Uterus (tissue), 4 donors: ENCODE data around the gene GRM8. TPM values are rescaled to one million over a fixed set of nuclear protein-coding genes. Genes with fewer than 3 reads are reported as not detected.

Experiments used
- DNase-seq, 2 donors: peaks; one replicate each; pipeline ENCODE4 v3.0.0-alpha.2; 2019 to 2020
- H3K27ac ChIP-seq, 2 donors: fragments of 200-600 bp; sonication (generic); 1 replicate in 1 of 2; 2 replicates in 1 of 2; pipeline ENCODE4 v1.5.1; 2016 to 2018
- H3K27me3 ChIP-seq, 2 donors: fragments of 200-600 bp; sonication (generic); one replicate each; pipeline ENCODE4 v1.5.1; 2018 to 2019; ENCODE audit warnings: control low read depth in 1 of 2
- H3K36me3 ChIP-seq, 2 donors: fragments of 200-600 bp; sonication (generic); one replicate each; pipeline ENCODE4 v1.5.1; 2019; ENCODE audit warnings: control low read depth in 1 of 2
- H3K4me1 ChIP-seq, 2 donors: fragments of 200-600 bp; sonication (generic); one replicate each; pipeline ENCODE4 v1.5.1; 2018 to 2019; ENCODE audit warnings: control low read depth in 1 of 2
- H3K4me3 ChIP-seq, 2 donors: fragments of 200-600 bp; sonication (generic); 1 replicate in 1 of 2; 2 replicates in 1 of 2; pipeline ENCODE4 v1.5.1; 2018 to 2019; ENCODE audit warnings: mild to moderate bottlenecking in 1 of 2
- H3K9me3 ChIP-seq, 2 donors: fragments of 200-600 bp; sonication (generic); one replicate each; pipeline ENCODE4 v1.5.1; 2019; ENCODE audit warnings: control low read depth in 1 of 2
- POLR2A ChIP-seq, 2 donors: fragments of 450-650 bp; IDR thresholded peaks; one replicate each; pipeline ENCODE4 v1.6.1; 2016; ENCODE audit warnings: antibody characterized with exemption in 2 of 2, mild to moderate bottlenecking in 1 of 2, moderate library complexity in 1 of 2
- intact Hi-C: fragments of 100-400 bp; cut with DNase I; formaldehyde crosslinking; loops from one replicate; pipeline ENCODE4 v1.15.1; 2023; ENCODE audit warnings: low total_unique reads
- total RNA-seq, 4 donors: library from RNA; depleted of rRNA in 3 of 4; stranded (reverse); fragments of >200 nt in 3 of 4; gene quantifications; one replicate each; pipeline versions ENCODE4 v1.1.0 to v1.2.4, GENCODE V29; 2014 to 2023
- TF ChIP-seq, protein P1 (sequence below), 4 experiments: fragments of 200-600 bp in 2 of 4; fragments of 450-650 bp in 2 of 4; sonication (generic) in 2 of 4; IDR thresholded peaks; one replicate each; pipeline ENCODE4 v1.5.1; 2016 to 2019; ENCODE audit warnings: antibody characterized with exemption in 4 of 4, mild to moderate bottlenecking in 2 of 4, moderate library complexity in 1 of 4
- donor health status: DM: yes; HTN: yes; CAD: no.

Gene GRM8
- total RNA-seq, 4 donors from 2014 or later: 3.9 TPM; not detected in 3

DNA sequence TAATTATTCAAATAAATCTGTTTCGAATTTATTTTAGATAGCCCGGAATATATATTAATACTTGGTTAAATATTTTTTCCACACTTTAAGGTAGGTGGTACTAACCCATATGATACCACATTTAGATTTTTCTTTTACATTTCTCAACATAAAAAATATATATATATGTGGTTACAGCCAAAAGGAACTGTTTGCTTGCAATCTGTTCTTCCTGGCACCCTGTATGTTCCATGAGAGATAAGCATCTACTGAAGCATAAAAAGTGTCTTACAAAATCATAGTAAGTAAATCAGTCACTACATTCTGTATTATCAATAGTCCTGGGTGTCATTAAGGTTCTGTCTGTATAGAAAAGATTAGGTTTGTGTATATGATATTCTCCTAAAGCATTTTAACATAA lies 726.8 kb downstream of the GRM8 start:
- Histone ChIP-seq H3K4me3 (no peak overlapping the region), H3K9me3 (no peaks in the 10 kb centered on the region), H3K27ac (no peak overlapping the region), H3K4me1 (no peaks in the 10 kb centered on the region), H3K36me3 (no peaks in the 10 kb centered on the region), H3K27me3 (no peaks in the 10 kb centered on the region)
- intact Hi-C loops: no loop called here
- no peak for TF ChIP-seq POLR2A (IDR thresholded peaks at IDR 0.05)
- TF ChIP-seq, protein P1, sequence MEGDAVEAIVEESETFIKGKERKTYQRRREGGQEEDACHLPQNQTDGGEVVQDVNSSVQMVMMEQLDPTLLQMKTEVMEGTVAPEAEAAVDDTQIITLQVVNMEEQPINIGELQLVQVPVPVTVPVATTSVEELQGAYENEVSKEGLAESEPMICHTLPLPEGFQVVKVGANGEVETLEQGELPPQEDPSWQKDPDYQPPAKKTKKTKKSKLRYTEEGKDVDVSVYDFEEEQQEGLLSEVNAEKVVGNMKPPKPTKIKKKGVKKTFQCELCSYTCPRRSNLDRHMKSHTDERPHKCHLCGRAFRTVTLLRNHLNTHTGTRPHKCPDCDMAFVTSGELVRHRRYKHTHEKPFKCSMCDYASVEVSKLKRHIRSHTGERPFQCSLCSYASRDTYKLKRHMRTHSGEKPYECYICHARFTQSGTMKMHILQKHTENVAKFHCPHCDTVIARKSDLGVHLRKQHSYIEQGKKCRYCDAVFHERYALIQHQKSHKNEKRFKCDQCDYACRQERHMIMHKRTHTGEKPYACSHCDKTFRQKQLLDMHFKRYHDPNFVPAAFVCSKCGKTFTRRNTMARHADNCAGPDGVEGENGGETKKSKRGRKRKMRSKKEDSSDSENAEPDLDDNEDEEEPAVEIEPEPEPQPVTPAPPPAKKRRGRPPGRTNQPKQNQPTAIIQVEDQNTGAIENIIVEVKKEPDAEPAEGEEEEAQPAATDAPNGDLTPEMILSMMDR (IDR thresholded peaks at IDR 0.05): no peak
- DNase-seq: no peak

DNA sequence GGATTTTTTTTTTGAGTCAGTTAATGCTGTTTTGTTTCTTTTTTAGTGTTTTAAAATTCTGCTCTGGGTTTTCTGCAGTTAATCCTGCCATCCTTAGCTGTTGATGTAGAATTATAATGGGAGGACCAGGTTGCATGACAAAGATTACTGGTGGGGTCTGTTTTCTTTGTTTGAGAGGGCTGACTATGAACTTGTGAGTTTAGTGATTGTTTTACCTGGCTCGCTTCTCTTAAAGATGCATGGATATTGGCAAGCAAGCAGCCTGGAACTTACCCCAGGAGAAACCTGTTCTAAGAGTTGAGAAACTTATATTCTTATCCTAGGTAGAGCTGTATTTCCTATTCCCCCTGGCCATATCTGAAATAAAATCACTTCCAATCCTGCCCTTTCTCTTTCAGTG lies 727.8 kb downstream of the GRM8 start:
- Histone ChIP-seq H3K27me3 (no peaks in the 10 kb centered on the region), H3K4me3 (no peak overlapping the region), H3K36me3 (no peaks in the 10 kb centered on the region), H3K27ac (no peak overlapping the region), H3K9me3 (no peaks in the 10 kb centered on the region), H3K4me1 (no peaks in the 10 kb centered on the region)
- no peak for DNase-seq
- intact Hi-C loops: no loop called here
- no peak for TF ChIP-seq POLR2A (IDR thresholded peaks at IDR 0.05)
- TF ChIP-seq, protein P1 (IDR thresholded peaks at IDR 0.05): no peak

- Histone ChIP-seq H3K27ac (no peak overlapping the region), H3K36me3 (no peaks in the 10 kb centered on the region)
- intact Hi-C loops: no loop called here
These were observed 741.7 kb downstream of the GRM8 start for GRCh38 chr7:126511046-126511445.

GRCh38 chr7:126501617-126502016 lies 751.1 kb downstream of the GRM8 start:
- no peaks in the 10 kb centered on the region for H3K9me3 ChIP-seq
- H3K36me3 ChIP-seq: no peaks in the 10 kb centered on the region
- H3K4me1 ChIP-seq: no peaks in the 10 kb centered on the region
- no peak overlapping the region for H3K27ac ChIP-seq
- DNase-seq: no peak
- intact Hi-C loops: no loop called here
- no peak overlapping the region for H3K4me3 ChIP-seq
- no peaks in the 10 kb centered on the region for H3K27me3 ChIP-seq
- no peak for TF ChIP-seq POLR2A (IDR thresholded peaks at IDR 0.05)
- TF ChIP-seq, protein P1 (IDR thresholded peaks at IDR 0.05): no peak

More at GRCh38 chr7:126511046-126511445, 741.7 kb downstream of the GRM8 start:
- no peak for DNase-seq
- Histone ChIP-seq H3K9me3 (no peaks in the 10 kb centered on the region), H3K4me1 (no peaks in the 10 kb centered on the region), H3K4me3 (no peak overlapping the region), H3K27me3 (no peaks in the 10 kb centered on the region)
- no peak for TF ChIP-seq POLR2A (IDR thresholded peaks at IDR 0.05)

GRCh38 chr7:126499481-126499880 lies 753.3 kb downstream of the GRM8 start:
- Histone ChIP-seq H3K4me3 (no peak overlapping the region), H3K4me1 (no peaks in the 10 kb centered on the region), H3K27ac (no peak overlapping the region), H3K27me3 (no peaks in the 10 kb centered on the region), H3K9me3 (no peaks in the 10 kb centered on the region), H3K36me3 (no peaks in the 10 kb centered on the region)
- TF ChIP-seq, protein P1 (IDR thresholded peaks at IDR 0.05): no peak
- TF ChIP-seq POLR2A (IDR thresholded peaks at IDR 0.05): no peak
- intact Hi-C loops: no loop called here
- no peak for DNase-seq

- intact Hi-C loops: no loop called here
- H3K9me3 ChIP-seq: no peaks in the 10 kb centered on the region
- H3K27ac ChIP-seq: no peak overlapping the region
- no peaks in the 10 kb centered on the region for H3K36me3 ChIP-seq
- no peak overlapping the region for H3K4me3 ChIP-seq
- H3K4me1 ChIP-seq: no peaks in the 10 kb centered on the region
- no peak for DNase-seq
- no peak for TF ChIP-seq POLR2A (IDR thresholded peaks at IDR 0.05)
- TF ChIP-seq, protein P1 (IDR thresholded peaks at IDR 0.05): no peak
- H3K27me3 ChIP-seq: no peaks in the 10 kb centered on the region
These were observed 757.0 kb downstream of the GRM8 start for GRCh38 chr7:126495733-126496132.
